Lower leg skin (tissue), 3 donors: ENCODE data around the gene DOC2A.

Experiments used
- POLR2A ChIP-seq, 2 donors: fragments of 450-650 bp; IDR thresholded peaks; one replicate each; pipeline ENCODE4 v1.6.1; 2016 to 2017; ENCODE audit warnings: antibody characterized with exemption in 2 of 2, mild to moderate bottlenecking in 1 of 2, moderate library complexity in 1 of 2
- TF ChIP-seq, protein P1 (sequence below), 3 donors: fragments of 450-650 bp; IDR thresholded peaks; one replicate each; pipeline ENCODE4 v1.5.1; 2016; ENCODE audit warnings: antibody characterized with exemption in 3 of 3, mild to moderate bottlenecking in 3 of 3, moderate library complexity in 2 of 3

DNA sequence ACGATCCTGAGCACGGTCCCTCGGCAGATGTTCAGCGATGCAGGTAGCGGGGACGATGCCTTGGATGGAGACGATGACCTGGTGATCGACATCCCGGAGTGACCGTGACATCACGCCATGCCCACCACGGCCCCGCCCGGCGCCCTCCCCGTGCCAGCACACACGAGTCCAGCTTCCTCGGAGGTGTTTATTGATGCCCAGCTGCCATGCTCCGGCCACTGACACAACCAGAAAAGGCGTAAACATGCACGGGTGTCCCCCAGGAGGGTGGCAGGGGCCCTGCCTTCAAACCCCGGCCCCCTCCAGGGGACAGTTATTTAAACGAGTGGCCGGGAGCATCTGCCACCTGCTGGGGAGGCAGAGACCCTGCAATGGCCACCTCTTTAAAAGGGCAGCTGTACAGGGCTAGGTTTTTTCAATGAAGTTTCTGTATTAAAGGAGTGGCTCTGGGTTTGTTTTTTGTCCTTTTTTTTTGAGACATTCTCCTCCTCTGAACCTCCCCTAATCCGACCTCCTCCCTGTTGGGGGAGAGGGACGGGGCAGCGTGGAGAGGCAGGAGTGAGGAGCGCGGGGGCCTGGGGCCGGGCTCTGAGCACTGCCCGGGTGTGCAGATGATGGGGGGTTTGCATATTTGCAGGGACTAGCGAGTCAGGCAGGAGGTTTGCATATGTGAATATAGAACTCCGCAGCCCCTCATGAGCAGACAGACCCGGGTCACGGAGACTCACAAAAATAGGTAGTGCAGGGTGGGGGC, 5.3 kb downstream of the DOC2A start:
- TF ChIP-seq, protein P1, sequence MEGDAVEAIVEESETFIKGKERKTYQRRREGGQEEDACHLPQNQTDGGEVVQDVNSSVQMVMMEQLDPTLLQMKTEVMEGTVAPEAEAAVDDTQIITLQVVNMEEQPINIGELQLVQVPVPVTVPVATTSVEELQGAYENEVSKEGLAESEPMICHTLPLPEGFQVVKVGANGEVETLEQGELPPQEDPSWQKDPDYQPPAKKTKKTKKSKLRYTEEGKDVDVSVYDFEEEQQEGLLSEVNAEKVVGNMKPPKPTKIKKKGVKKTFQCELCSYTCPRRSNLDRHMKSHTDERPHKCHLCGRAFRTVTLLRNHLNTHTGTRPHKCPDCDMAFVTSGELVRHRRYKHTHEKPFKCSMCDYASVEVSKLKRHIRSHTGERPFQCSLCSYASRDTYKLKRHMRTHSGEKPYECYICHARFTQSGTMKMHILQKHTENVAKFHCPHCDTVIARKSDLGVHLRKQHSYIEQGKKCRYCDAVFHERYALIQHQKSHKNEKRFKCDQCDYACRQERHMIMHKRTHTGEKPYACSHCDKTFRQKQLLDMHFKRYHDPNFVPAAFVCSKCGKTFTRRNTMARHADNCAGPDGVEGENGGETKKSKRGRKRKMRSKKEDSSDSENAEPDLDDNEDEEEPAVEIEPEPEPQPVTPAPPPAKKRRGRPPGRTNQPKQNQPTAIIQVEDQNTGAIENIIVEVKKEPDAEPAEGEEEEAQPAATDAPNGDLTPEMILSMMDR (IDR thresholded peaks at IDR 0.05), result no peak
- TF ChIP-seq POLR2A (IDR thresholded peaks at IDR 0.05), result no peak
